Measurements from ENCODE around the gene NSRP1.

- TF ChIP-seq CTCF (IDR thresholded peaks at IDR 0.05; ENCODE audit: low read depth, low read length) (no peak), MAX (IDR thresholded peaks at IDR 0.05; ENCODE audit: low read depth, low read length) (no peak), POLR2A (IDR thresholded peaks at IDR 0.05; ENCODE audit: extremely low read depth, insufficient read length) (no peak)
These were observed 93.8 kb downstream of the NSRP1 start for GRCh38 chr17:30210366-30210765.
